Hematopoietic multipotent progenitor cell treated with erythropoietin and hydrocortisone succinate and interleukin-3 and kit ligand, for 4 days (in vitro differentiated cells): ENCODE measurements around the gene SMAD3.
"Not testable (repeated sequence)": the region's sequence is repeated elsewhere in the genome, so short reads cannot be mapped to it uniquely, and the experiment has no call there.

Experiments
- DNase-seq: peaks from one replicate; pipeline ENCODE4 v3.0.0-alpha.2; 2015

SMAD3 gene

DNA sequence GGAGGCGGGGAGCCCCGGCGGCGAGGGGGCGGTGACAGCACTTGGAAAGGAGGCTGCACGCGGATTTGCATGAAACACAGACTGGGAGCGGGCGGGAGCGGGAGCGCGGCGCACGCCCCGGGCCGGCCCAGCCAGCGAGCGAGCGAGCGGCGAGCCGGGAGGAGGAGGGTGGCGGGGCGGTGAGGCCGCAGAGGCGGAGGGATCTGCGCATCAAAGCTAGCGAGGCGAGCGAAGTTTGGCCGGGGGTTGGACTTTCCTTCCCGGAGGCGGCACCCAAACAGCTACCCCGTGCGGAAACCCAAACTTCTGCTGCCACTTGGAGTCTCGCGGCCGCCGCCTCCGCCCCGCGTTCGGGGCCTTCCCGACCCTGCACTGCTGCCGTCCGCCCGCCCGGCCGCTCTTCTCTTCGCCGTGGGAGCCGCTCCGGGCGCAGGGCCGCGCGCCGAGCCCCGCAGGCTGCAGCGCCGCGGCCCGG, at the start of gene SMAD3:
SMAD3 (plus strand) TSS at position 72 of the 475 bp plus-strand sequence. CDS start 553 bp downstream, outside the sequence.
- DNase-seq, result peak; percentile 93

GRCh38 chr15:67017311-67017710, 48.1 kb upstream of the SMAD3 start:
- peak; percentile 39 for DNase-seq

GRCh38 chr15:67018026-67018425, 47.4 kb upstream of the SMAD3 start:
- no peak for DNase-seq

DNA sequence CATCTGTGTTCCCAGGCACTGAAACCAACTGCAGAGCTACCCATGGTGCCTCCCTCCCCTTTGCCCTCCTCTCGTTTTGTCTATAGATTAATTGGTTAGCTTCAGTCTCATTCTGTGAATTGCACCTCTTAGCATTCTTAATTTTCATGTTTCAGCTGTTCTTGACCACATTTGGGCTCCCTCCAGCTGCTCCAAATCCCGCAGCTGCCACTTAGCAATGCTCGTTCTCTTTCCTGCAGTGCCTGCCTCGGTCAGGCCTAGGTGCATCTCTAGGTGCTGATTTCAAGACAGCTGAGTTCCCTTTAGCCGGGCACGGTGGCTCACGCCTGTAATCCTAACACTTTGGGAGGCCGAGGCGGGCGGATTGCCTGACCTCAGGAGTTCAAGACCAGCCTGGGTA, 47.0 kb upstream of the SMAD3 start:
- no peak for DNase-seq

DNA sequence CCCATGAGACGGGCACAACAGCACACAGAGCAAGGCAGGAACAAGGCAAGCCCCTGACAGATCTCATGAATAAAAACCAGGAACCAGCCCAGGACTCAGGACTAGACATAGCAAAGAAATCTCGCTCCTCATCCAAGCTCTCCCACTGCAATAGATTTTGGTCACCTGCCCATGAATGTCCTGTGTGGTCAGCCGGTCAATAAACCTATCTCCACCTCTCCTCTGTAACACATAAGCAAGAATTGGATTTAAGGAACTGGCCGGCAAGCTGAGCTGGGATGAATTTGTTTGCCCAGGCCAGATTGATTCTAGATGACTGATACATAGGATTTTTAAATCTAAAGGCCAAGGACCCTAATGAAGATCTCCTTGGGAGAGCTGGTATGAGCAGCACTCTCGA, 46.3 kb upstream of the SMAD3 start:
- DNase-seq, result no peak

GRCh38 chr15:67019884-67020520, 45.4 kb upstream of the SMAD3 start:
- DNase-seq, result no peak

DNA sequence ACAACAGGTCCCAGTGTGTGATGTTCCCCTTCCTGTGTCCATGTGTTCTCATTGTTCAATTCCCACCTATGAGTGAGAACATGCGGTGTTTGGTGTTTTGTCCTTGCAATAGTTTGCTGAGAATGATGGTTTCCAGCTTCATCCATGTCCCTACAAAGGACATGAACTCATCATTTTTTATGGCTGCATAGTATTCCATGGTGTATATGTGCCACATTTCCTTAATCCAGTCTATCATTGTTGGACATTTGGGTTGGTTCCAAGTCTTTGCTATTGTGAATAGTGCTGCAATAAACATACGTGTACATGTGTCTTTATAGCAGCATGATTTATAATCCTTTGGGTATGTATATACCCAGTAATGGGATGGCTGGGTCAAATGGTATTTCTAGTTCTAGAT, 44.7 kb upstream of the SMAD3 start:
- not testable (repeated sequence) for DNase-seq

DNA sequence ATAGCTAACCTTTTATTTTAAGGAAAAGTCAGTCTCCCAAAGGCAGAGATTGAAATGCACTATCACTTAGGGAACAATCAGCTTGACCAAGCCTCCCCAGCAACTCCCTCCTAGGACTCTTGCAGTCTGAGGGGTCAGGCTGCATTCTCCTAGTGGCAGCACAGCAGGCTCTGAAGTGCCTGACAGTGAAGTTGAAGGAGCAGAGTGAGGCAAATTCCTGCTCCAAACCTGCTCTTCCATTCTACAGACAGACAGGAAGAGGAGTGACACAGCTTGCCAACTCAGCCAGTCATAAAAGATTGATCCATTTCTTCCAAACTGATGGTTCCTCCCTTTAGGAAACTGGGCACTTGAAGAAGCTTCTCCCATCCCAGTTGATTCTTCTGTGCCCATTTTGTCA, 43.9 kb upstream of the SMAD3 start:
- DNase-seq, result no peak

DNA sequence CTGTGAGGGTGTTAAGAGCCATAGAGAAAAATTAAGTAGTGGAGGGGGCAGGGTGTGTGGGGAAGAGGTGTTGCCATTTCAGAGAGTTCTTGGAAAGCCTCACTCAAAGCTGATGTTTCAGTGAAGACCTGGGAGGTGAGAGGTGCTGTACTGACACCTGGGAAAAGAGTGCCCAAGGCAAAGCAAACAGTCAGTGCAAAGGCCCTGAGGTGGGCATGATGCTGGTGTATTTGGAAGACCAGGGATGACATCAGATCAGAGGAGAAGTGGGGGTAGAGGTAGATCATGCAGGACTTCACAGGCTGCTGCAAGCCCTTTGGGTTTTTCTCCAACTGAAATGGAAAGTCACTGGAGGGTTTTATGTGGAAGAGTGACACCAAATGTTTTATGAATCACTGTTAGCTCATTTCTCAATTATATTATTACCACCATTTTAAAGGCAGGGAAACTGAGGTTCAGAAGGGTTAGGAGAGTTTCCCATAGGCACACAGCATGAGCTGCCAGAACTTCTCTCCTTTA, 42.8 kb upstream of the SMAD3 start:
- no peak for DNase-seq

DNA sequence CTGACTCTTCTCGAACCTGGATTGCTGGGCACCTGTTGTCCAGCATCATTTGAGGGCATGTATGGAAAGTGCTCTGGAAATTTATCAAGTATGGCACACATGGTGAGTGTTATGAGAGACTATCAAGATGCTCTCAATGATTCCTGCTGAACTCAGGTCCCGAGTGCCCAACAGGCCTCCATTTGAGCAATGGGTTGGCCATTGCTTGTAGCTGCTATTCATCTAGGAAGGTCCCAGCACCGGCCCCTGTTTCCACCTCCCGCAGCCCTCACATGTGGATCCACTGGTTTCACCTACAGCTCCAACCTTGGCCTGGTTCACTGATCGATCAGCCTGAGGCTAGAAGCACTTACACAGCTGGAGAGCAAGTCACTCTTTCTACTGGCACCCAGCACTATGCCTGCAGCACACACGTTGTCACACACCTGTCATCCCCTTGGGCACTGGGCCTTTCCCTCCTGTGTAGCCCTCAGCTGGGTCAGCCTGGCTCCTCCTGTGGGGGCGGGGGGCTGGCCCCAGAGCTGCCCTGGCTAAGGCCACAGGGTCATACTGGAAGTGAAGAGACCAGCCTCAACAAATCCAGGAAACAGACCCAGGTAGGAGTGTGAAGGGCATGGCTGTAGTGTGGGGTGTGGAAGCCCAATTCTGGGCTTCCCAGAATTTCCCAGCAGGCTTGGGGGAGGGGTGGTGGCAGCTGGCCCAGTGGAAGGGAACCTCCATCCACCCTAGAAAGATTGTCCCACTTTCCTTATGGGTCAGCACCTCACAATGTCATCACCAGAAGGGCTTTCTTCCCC, 41.7 kb upstream of the SMAD3 start:
- DNase-seq, result no peak

DNA sequence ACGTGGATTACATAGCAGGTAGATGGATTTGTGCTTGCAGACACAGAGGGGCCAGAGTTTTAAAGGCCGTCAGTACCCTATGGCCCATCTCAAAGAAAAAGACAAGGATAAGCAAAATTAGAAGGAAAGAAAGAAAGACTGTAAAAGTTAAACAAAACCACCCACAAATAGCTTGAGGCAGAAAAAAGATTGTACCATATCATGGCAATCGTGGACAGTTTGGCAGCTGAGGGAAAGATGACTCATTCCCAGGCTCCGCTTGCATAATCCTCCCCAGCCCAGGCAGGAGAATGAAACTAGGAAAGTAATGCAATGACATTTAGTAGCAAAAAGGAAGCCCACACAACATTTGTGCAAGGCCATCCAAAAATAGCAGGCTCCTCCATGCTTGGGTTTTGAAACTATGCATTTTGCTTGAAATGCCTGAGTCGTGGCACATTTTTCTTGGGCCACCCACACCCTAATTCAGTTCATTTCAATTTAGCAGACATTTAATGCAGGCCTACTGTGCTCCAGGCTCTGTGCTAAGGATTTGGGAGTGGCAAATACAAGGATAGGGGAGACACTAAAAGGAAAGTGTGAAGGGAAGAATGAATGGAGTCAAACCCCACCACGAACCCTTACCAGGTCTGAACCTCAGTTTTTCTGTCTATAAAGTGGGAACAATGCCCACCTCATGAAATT, 40.9 kb upstream of the SMAD3 start:
- peak; percentile 90 for DNase-seq

DNA sequence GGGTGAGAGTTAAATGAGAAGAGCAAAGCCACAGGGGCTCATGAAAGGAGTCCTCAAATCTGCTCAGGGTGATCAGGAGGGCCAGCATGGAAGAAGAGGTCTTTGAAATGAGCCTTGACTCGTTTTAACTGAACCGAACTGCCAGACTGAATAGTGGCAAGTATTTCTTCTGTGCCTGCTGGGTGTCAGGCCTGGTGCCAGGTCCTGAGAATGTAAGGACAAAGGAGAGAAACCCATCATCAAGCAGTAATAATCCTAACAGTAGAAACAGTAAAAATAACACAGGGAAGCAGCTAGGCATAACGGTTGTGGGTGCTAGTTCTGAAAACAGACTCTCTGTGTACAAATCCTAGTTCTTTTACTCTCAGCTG, 40.4 kb upstream of the SMAD3 start:
- DNase-seq, result no peak

DNA sequence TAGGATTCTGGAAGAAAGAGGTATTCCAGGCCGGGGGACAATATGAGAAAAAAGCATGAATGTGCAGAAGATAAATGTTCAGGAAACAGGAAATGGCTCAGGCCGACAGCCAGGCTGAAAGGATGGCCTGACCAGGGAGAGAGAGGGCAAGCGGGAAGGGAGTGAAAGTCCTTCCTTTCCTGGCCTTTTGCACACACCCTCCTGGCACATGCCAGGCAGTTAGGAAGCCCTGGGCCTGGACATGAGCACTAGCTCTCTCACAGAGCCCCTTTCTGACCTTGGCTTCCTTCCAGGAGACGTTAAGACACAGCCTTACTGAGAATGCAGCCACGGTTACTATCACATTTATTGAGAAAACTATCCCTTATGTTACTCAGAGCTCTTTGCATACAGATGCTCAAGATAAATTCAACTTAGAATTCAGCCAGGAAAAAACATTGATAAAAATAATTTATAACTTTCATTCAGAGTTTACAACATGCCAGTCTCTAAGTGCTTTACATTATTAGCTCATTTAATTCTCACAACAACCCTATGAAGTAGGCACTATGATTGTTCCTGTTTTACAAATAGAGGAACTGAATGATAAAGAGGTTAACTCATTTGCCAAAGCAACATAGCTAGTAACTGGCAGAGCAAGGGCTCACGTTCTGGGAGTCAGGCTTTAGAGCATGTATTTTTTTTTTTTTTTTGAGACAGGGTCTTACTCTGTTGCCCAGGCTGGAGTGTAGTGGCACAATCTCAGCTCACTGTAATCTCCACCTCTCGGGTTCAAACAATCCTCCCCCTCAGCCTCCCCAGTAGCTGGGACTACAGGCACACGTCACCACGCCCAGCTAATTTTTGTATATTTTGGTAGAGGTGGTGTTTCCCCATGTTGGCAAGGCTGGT, 39.4 kb upstream of the SMAD3 start:
- DNase-seq, result peak; percentile 73

DNA sequence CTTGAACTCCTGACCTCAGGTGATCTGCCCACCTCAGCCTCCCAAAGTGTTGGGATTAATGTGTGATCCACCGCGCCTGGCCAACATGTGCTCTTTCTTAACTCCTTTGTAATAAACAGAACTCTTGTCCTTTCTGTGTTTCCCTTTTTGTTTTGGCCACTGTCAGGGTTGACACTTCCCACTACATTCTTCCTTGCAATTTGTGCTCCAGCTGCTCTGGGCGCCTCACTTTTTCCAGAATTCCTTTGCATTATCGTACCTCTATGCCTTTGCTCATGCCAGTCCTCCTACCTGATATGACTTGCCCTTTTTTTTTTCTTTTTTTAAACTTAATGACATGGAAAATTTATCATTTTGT, 38.8 kb upstream of the SMAD3 start:
- no peak for DNase-seq

GRCh38 chr15:67028440-67028839, 37.0 kb upstream of the SMAD3 start:
- DNase-seq, result not testable (repeated sequence)

DNA sequence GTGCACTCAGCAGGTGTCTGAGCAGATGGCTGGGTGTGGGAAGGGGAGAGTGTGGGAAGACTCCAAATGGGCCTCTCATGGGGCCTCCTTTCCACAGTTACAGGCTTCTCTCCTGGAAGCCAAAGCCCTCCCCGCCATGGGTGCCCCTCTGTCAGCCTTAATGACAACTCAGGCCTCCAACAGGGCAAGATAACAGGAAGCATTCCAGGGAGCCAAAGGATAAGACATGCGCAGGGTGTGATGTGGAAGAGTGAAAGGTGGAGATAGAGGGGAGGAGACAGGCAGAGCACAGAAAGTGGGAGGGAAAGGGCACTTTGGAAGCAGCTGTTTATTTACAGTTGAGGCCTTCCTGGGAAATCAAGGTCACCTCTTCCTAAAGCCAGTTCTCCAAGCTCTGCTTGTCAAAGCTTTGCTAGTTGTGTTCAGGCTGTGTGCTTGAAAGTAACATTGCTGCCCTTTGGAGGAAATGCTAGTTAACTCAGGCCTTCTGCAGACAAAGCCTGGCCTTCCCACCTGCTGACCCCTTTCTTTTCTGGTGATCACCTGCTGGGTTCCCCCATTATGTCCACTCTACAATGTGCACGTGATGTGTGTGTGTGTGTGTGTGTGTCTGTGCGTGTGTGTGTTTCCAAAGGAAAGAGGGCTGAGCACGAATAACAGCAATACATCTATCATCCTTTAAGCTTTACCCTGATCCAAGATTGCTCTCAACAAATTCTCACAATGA, 35.2 kb upstream of the SMAD3 start:
- no peak for DNase-seq

GRCh38 chr15:67031331-67031730, 34.1 kb upstream of the SMAD3 start:
- DNase-seq, result no peak

GRCh38 chr15:67032608-67033007, 32.8 kb upstream of the SMAD3 start:
- DNase-seq, result no peak

DNA sequence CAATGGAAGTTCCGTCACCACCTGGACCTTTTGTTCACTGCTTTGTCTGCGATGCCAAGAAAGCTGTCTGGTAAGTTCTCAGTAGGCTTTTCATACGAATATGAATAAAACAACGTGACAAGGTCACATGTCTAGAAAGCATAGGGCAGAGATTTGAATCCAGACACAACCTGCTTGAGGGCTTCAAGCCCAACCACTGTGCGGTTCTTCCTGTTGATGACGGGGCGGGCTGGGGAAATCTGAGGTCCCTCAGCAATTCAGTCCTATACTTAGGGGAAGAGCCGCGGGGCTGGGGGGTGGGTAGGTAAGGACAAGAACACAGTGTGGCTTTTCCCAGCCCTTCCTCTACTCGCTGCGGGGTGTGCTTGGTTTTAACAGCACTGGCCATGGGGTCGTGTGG, 32.4 kb upstream of the SMAD3 start:
- peak; percentile 48 for DNase-seq

- DNase-seq, result peak; percentile 32
Measured at GRCh38 chr15:67033571-67034044, 31.8 kb upstream of the SMAD3 start.

DNA sequence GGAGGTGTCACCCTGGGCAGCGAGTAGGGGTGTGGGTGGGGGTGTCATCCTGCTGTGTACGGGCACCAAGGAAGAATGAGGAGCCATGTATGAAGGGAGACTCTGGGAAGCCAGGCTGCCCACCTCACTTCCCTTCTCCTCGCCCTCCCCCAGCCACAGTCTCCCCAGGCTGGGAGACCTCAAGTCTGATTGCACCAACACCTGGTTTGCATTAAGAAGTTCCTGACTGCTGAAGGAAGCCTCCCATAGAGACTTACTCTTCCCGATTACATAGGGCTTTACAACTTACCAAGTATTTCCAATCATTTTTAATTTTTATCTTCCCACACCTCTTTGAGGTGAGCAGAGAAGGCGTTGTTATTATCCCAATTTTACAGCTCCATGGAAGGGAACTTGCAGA, 29.5 kb upstream of the SMAD3 start:
- no peak for DNase-seq
